Esophagus muscularis mucosa (tissue), 3 donors: Measurements from ENCODE around the gene MCTP2.

Experiments
- POLR2A ChIP-seq: fragments of 450-650 bp; IDR thresholded peaks from one replicate; pipeline ENCODE4 v1.6.1; 2017; ENCODE audit warnings: antibody characterized with exemption, moderate library complexity, mild to moderate bottlenecking, low read depth
- TF ChIP-seq, protein P1 (sequence below), 3 experiments: fragments of 200-600 bp in 2 of 3; fragments of 450-650 bp in 1 of 3; sonication (generic) in 2 of 3; IDR thresholded peaks; one replicate each; pipeline ENCODE4 v1.5.1; 2017 to 2019; ENCODE audit warnings: antibody characterized with exemption in 3 of 3, mild to moderate bottlenecking in 2 of 3, moderate library complexity in 1 of 3

DNA sequence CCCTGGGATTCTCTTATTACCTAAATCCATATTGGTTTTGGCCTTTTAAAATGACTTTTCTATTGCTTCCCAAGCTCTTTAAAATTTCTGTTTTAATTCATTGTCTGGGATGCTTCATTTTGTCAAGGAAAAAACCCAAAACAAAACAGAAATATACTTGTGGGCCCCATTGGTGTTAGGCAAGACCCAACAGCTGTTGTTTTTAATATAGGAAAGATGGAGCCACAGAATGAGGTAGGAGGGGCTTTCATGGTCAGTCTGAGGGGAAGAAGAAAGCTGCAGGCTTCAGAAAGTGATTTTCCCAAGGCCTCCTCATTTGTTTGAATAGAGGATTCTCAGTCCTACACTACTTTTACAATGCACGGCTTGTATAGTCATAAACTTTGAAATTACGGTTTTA, 180.5 kb downstream of the MCTP2 start:
- TF ChIP-seq, protein P1, sequence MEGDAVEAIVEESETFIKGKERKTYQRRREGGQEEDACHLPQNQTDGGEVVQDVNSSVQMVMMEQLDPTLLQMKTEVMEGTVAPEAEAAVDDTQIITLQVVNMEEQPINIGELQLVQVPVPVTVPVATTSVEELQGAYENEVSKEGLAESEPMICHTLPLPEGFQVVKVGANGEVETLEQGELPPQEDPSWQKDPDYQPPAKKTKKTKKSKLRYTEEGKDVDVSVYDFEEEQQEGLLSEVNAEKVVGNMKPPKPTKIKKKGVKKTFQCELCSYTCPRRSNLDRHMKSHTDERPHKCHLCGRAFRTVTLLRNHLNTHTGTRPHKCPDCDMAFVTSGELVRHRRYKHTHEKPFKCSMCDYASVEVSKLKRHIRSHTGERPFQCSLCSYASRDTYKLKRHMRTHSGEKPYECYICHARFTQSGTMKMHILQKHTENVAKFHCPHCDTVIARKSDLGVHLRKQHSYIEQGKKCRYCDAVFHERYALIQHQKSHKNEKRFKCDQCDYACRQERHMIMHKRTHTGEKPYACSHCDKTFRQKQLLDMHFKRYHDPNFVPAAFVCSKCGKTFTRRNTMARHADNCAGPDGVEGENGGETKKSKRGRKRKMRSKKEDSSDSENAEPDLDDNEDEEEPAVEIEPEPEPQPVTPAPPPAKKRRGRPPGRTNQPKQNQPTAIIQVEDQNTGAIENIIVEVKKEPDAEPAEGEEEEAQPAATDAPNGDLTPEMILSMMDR (IDR thresholded peaks at IDR 0.05): no peak
- no peak for TF ChIP-seq POLR2A
